Panc1 (cell line): ENCODE data around the gene LRRC74A. TPM values are rescaled to one million over a fixed set of nuclear protein-coding genes. Genes with fewer than 3 reads are reported as not detected.

Experiments used
- ATAC-seq: fragments of 200-7000 bp; cut with Tn5 transposase; 2 replicates; pipeline ENCODE4 v1.9.1; 2020; ENCODE audit warnings: mild to moderate bottlenecking, moderate library complexity
- Bru-seq: library from RNA; stranded (reverse); fragments of 400-500 nt; gene quantifications from one replicate; lab custom pipeline; 2021; lab: Mats Ljungman, UMichigan
- BruChase-seq, 2 experiments: library from RNA; stranded (reverse); fragments of 400-500 nt; gene quantifications; one replicate each; lab custom pipeline; 2021; lab: Mats Ljungman, UMichigan
- BruUV-seq: library from RNA; stranded (reverse); fragments of 400-500 nt; replicated peaks from 2 replicates; lab custom pipeline; 2021; lab: Mats Ljungman, UMichigan
- CTCF ChIA-PET: fragments of 300-600 bp; sonication (Branson Sonifier 250); formaldehyde crosslinking; loops from one replicate; lab custom pipeline; 2022; ENCODE audit warnings: antibody characterized with exemption; lab: Charles Lee
- POLR2A ChIA-PET: fragments of 300-600 bp; sonication (Branson Sonifier 250); formaldehyde crosslinking; loops from one replicate; lab custom pipeline; 2022; ENCODE audit warnings: antibody characterized with exemption; lab: Charles Lee
- DNase-seq: peaks from one replicate; pipeline ENCODE4 v3.0.0-alpha.2; 2010; ENCODE audit warnings: low read depth, low spot score
- H3K27ac ChIP-seq: 2 replicates; pipeline ENCODE4 v1.5.1; 2011; ENCODE audit warnings: mild to moderate bottlenecking, low read length, inconsistent platforms
- H3K27me3 ChIP-seq: fragments of 200-500 bp; sonication (Bioruptor generic); 2 replicates; pipeline ENCODE4 v1.6.0; 2014; ENCODE audit warnings: low read length, inconsistent platforms; ENCODE audit not compliant: control insufficient read depth, insufficient read depth
- H3K36me3 ChIP-seq: fragments of 200-500 bp; sonication (Bioruptor generic); 2 replicates; pipeline ENCODE4 v1.5.1; 2014; ENCODE audit warnings: inconsistent platforms, mild to moderate bottlenecking, low read length, moderate library complexity; ENCODE audit not compliant: control insufficient read depth, insufficient read depth
- H3K4me1 ChIP-seq: 2 replicates; pipeline ENCODE4 v1.5.1; 2011; ENCODE audit warnings: inconsistent platforms, mild to moderate bottlenecking, low read length, moderate library complexity; ENCODE audit not compliant: control insufficient read depth, insufficient read depth
- H3K4me3 ChIP-seq, 2 experiments: 2 replicates each; pipeline ENCODE4 v1.5.1; 2011 to 2012; ENCODE audit warnings: low read depth in 2 of 2, low read length in 2 of 2, mild to moderate bottlenecking in 2 of 2, inconsistent platforms in 1 of 2, moderate library complexity in 1 of 2
- H3K9me3 ChIP-seq: fragments of 200-500 bp; sonication (Bioruptor generic); 2 replicates; pipeline ENCODE4 v1.5.1; 2014; ENCODE audit warnings: low read depth, mild to moderate bottlenecking, inconsistent platforms, low read length, moderate library complexity; ENCODE audit not compliant: control insufficient read depth, insufficient read depth
- CTCF ChIP-seq: fragments of 450-650 bp; IDR thresholded peaks from 2 replicates; pipeline ENCODE4 v1.5.1; 2017; ENCODE audit warnings: mild to moderate bottlenecking
- POLR2AphosphoS5 ChIP-seq: IDR thresholded peaks from 2 replicates; pipeline ENCODE4 v1.6.1; 2012; ENCODE audit warnings: mild to moderate bottlenecking, low read depth, low read length, moderate library complexity
- SIN3A ChIP-seq: IDR thresholded peaks from 2 replicates; pipeline ENCODE4 v1.6.1; 2012; ENCODE audit warnings: low read depth, mild to moderate bottlenecking, low read length, moderate library complexity, borderline replicate concordance; ENCODE audit not compliant: insufficient read depth
- TCF7L2 ChIP-seq: IDR thresholded peaks from 2 replicates; pipeline ENCODE4 v1.6.1; 2011; ENCODE audit warnings: mild to moderate bottlenecking, low read depth, low read length, inconsistent platforms
- in situ Hi-C: cut with HindIII; loops from 2 replicates; pipeline ENCODE4 v1.10.0; 2016; ENCODE audit warnings: low sequenced_read_pairs, low pct_unique_long_range_greater_than_20kb
- intact Hi-C: fragments of 100-400 bp; cut with micrococcal nuclease; formaldehyde crosslinking; loops from one replicate; pipeline ENCODE4 v1.10.0; 2022; ENCODE audit not compliant: unreplicated experiment
- long read RNA-seq: library from polyadenylated mRNA; unstranded; transcript quantifications from one replicate; pipeline ENCODE4 v2.0.0, GENCODE V29; 2021; ENCODE audit not compliant: unreplicated experiment
- polyA plus RNA-seq: library from polyadenylated mRNA; unstranded; fragments of >200 nt; gene quantifications from one replicate; pipeline ENCODE4 v1.2.1, GENCODE V29; 2012; ENCODE audit warnings: missing spikeins; ENCODE audit not compliant: insufficient read length
- total RNA-seq: library from RNA; stranded (reverse); gene quantifications from one replicate; pipeline ENCODE4 v1.2.1, GENCODE V29; 2021; ENCODE audit not compliant: unreplicated experiment
- TF ChIP-seq, protein P1 (sequence below), 2 experiments: IDR thresholded peaks; 2 replicates each; pipeline ENCODE4 v1.6.1; 2011 to 2012; ENCODE audit warnings: low read depth in 2 of 2, control low read depth in 1 of 2, low read length in 1 of 2, mild to moderate bottlenecking in 1 of 2, moderate library complexity in 1 of 2; ENCODE audit not compliant: insufficient read depth in 1 of 2

LRRC74A gene
- total RNA-seq (not detected), Bru-seq, nascent RNA (not detected), BruChase-seq, experiment 1, labeled RNA remaining after a 2-hour chase (not detected), BruChase-seq, experiment 2, labeled RNA remaining after a 6-hour chase (not detected)
- not detected for polyA plus RNA-seq
- long read RNA-seq = 0 reads

GRCh38 chr14:76826122-76826521 lies at the start of gene LRRC74A:
Gene LRRC74A (plus strand): TSS chr14:76826408. CDS start chr14:76826698, 290 bp downstream.
- Histone ChIP-seq H3K36me3 (no peaks in the 10 kb centered on the region), H3K4me1 (no peaks in the 10 kb centered on the region), H3K4me3 (no peak within 1 kb of the TSS), H3K9me3 (no peaks in the 10 kb centered on the region), H3K27me3 (no peaks in the 10 kb centered on the region; the same call in 1 of the 2 replicates), H3K27ac (no peak within 1 kb of the TSS)
- ATAC-seq (no peak), DNase-seq (no peak)
- ChIA-PET CTCF (no interaction called here), POLR2A (no interaction called here)
- BruUV-seq = no TSS peak
- intact Hi-C loops = no loop called here
- in situ Hi-C loops = no loop called here
- TF ChIP-seq, protein P1, sequence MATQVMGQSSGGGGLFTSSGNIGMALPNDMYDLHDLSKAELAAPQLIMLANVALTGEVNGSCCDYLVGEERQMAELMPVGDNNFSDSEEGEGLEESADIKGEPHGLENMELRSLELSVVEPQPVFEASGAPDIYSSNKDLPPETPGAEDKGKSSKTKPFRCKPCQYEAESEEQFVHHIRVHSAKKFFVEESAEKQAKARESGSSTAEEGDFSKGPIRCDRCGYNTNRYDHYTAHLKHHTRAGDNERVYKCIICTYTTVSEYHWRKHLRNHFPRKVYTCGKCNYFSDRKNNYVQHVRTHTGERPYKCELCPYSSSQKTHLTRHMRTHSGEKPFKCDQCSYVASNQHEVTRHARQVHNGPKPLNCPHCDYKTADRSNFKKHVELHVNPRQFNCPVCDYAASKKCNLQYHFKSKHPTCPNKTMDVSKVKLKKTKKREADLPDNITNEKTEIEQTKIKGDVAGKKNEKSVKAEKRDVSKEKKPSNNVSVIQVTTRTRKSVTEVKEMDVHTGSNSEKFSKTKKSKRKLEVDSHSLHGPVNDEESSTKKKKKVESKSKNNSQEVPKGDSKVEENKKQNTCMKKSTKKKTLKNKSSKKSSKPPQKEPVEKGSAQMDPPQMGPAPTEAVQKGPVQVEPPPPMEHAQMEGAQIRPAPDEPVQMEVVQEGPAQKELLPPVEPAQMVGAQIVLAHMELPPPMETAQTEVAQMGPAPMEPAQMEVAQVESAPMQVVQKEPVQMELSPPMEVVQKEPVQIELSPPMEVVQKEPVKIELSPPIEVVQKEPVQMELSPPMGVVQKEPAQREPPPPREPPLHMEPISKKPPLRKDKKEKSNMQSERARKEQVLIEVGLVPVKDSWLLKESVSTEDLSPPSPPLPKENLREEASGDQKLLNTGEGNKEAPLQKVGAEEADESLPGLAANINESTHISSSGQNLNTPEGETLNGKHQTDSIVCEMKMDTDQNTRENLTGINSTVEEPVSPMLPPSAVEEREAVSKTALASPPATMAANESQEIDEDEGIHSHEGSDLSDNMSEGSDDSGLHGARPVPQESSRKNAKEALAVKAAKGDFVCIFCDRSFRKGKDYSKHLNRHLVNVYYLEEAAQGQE (IDR thresholded peaks at IDR 0.05; ENCODE audit: insufficient read depth in 1 of 2, low read depth in 2 of 2, low read length in 1 of 2) = no peak
- TF ChIP-seq POLR2AphosphoS5 (no peak), SIN3A (no peak), CTCF (no peak), TCF7L2 (no peak)

DNA sequence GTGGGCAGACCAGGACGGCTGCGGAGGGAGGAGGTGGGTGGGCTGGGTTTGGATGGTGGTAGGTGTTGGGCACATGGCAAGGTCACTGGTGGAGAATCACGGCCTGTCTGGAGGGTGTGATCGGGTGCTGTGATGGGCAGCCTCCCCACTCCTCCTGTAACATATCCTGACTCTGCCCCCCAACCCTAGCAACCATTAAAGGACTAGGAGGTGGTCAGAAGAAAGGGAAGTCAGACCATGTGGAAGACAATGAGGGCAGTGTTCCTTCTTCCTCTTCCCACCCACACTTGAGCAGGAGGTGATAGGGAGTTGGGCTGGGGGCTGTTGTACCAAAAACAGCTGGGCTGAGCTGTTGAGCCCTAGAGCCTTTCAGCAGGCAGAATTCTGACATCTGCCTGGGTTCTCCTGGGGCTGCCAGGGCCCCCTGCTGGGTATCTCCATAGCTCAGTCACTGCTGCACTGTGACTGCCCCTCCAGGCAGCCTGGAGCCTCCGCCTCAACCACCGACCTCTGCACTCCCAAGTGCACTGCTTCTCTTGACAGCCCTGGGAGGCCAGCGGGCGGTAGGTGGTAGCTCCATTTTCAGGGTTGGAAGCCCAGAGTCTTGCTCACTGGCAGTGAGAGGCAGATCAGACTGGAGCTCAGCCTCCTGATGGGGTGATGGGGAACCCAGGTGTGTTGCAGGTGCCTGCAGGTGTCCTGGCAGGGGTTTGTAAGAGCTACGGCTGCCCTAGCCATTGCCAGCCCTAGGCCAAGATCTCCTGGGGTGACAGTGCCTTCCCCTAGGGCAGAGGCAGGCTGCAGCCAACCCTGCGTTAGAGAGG lies 49.6 kb upstream of the LRRC74A start:
- DNase-seq (no peak), ATAC-seq (no peak)
- intact Hi-C loops = no loop called here
- ChIA-PET POLR2A (no interaction called here), CTCF (interaction anchor here (0.6 kb wide), 1 partner anchor 827 kb away, joined by 4 read pairs; no protein-coding TSS in a partner anchor)
- in situ Hi-C loops = no loop called here
- H3K27ac ChIP-seq = no peak overlapping the region
- H3K36me3 ChIP-seq = no peaks in the 10 kb centered on the region
- no peaks in the 10 kb centered on the region for H3K27me3 ChIP-seq
- TF ChIP-seq SIN3A (no peak), POLR2AphosphoS5 (no peak), TCF7L2 (no peak), CTCF (no peak)
- TF ChIP-seq, protein P1 (IDR thresholded peaks at IDR 0.05; ENCODE audit: insufficient read depth in 1 of 2, low read depth in 2 of 2, low read length in 1 of 2) = no peak
- H3K4me1 ChIP-seq = no peaks in the 10 kb centered on the region; the same call in 1 of the 2 replicates
- no TSS peak for BruUV-seq
- H3K9me3 ChIP-seq = no peaks in the 10 kb centered on the region
- no peak overlapping the region for H3K4me3 ChIP-seq
